ENCODE measurements around the gene PLD2.
"Not testable (repeated sequence)": the region's sequence is repeated elsewhere in the genome, so short reads cannot be mapped to it uniquely, and the experiment has no call there.

The PLD2 gene

DNA sequence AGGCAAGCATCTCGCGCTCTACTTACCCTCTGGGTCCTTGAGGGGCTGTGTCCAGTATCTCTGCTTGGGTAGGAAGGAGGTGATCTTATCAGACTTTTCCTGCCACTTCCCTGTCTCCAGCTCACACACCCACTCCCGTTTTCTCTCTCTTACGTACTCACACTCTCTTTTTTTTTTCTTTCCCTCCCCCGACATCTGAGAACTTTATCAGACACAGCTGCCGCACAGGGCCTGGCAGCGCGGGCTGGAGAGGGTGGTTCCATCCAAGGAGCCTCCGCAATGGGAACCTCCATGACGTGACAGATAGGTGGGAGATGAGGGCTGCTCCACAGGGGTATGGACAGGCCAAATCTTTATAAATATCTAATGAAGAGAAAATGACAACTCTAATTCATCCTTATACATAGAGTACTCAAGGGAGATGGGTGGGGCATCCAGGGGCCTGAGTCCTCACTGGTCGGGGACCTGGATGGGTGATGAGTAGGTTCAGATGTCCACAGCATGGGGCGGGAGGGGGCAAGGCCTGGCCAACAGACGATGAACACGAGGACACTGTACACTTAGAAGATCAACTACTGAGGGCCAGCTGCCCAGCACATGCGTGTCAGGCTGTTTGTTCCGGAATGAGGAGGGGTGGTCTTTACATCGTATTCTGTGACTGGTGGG lies 49.5 kb downstream of the PLD2 start:
- Histone ChIP-seq H3K4me3 (ENCODE audit: low read depth, low read length) (no peak overlapping the region), H3K9me3 (ENCODE audit: control insufficient read depth, low read length) (no peaks in the 10 kb centered on the region), H3K27me3 (ENCODE audit: control insufficient read depth, insufficient read depth, low read length) (no peaks in the 10 kb centered on the region), H3K4me1 (peaks cover 14% of the 10 kb centered on the region), H3K36me3 (ENCODE audit: control insufficient read depth, insufficient read depth, low read length) (no peaks in the 10 kb centered on the region), H3K4me2 (ENCODE audit: low read length) (no peak overlapping the region), H3K9ac (no peak overlapping the region), H3K79me2 (peaks cover 35% of the 10 kb centered on the region), H3K27ac (peak overlapping the region; percentile 12), H2AFZ (no peak overlapping the region)
- TF ChIP-seq, protein P1, sequence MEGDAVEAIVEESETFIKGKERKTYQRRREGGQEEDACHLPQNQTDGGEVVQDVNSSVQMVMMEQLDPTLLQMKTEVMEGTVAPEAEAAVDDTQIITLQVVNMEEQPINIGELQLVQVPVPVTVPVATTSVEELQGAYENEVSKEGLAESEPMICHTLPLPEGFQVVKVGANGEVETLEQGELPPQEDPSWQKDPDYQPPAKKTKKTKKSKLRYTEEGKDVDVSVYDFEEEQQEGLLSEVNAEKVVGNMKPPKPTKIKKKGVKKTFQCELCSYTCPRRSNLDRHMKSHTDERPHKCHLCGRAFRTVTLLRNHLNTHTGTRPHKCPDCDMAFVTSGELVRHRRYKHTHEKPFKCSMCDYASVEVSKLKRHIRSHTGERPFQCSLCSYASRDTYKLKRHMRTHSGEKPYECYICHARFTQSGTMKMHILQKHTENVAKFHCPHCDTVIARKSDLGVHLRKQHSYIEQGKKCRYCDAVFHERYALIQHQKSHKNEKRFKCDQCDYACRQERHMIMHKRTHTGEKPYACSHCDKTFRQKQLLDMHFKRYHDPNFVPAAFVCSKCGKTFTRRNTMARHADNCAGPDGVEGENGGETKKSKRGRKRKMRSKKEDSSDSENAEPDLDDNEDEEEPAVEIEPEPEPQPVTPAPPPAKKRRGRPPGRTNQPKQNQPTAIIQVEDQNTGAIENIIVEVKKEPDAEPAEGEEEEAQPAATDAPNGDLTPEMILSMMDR (IDR thresholded peaks at IDR 0.05), result no peak

DNA sequence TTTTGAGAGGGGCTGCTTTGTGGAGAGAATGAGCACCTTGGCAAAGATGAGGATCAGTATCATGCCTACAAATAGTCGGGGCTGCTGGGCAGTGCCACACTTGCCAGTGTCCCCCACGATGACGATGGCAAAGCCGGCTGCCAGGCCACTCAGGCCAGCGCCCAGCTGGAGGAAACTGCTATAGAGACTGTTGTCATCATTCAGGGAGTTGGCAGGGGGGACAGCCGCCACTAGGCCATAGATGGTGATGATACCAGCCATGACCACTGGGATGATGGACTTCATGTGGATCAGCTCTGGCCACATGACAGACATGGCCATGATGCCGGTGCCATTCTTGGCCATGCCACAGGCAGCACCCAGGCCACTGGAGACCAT lies 50.0 kb downstream of the PLD2 start:
- peaks cover 14% of the 10 kb centered on the region for H3K4me1 ChIP-seq
- no peaks in the 10 kb centered on the region for H3K27me3 ChIP-seq (ENCODE audit: control insufficient read depth, insufficient read depth, low read length)
- no peak overlapping the region for H3K9ac ChIP-seq
- H3K4me3 ChIP-seq (ENCODE audit: low read depth, low read length), result no peak overlapping the region
- H3K79me2 ChIP-seq, result peaks cover 35% of the 10 kb centered on the region
- no peaks in the 10 kb centered on the region for H3K9me3 ChIP-seq (ENCODE audit: control insufficient read depth, low read length)
- H3K4me2 ChIP-seq (ENCODE audit: low read length), result no peak overlapping the region
- TF ChIP-seq, protein P1 (IDR thresholded peaks at IDR 0.05), result no peak
- H3K27ac ChIP-seq, result no peak overlapping the region
- H3K36me3 ChIP-seq (ENCODE audit: control insufficient read depth, insufficient read depth, low read length), result no peaks in the 10 kb centered on the region
- H2AFZ ChIP-seq, result no peak overlapping the region

DNA sequence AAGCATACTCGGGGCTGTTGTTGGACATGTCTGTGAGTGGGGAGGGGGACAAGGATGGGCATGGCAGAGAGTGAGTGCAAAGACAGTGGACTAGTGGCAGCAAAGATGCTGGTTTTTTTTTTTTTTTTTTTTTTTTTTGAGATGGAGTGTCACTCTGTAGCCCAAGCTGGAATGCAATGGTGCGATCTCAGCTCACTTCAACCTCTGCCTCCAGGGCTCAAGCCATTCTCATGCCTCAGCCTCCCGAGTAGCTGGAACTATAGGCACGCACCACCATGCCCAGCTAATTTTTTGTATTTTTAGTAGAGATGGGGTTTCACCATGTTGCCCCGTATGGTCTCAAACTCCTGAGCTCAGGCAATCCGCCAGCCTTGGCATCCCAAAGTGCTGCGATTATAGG lies 50.4 kb downstream of the PLD2 start:
- peaks cover 13% of the 10 kb centered on the region for H3K4me1 ChIP-seq
- H2AFZ ChIP-seq; H3K4me3 ChIP-seq (ENCODE audit: low read depth, low read length); H3K36me3 ChIP-seq (ENCODE audit: control insufficient read depth, insufficient read depth, low read length); H3K9ac ChIP-seq; H3K9me3 ChIP-seq (ENCODE audit: control insufficient read depth, low read length); H3K4me2 ChIP-seq (ENCODE audit: low read length); H3K27me3 ChIP-seq (ENCODE audit: control insufficient read depth, insufficient read depth, low read length): not testable (repeated sequence)
- H3K79me2 ChIP-seq, result peaks cover 36% of the 10 kb centered on the region
- peak overlapping the region; percentile 43 for H3K27ac ChIP-seq

DNA sequence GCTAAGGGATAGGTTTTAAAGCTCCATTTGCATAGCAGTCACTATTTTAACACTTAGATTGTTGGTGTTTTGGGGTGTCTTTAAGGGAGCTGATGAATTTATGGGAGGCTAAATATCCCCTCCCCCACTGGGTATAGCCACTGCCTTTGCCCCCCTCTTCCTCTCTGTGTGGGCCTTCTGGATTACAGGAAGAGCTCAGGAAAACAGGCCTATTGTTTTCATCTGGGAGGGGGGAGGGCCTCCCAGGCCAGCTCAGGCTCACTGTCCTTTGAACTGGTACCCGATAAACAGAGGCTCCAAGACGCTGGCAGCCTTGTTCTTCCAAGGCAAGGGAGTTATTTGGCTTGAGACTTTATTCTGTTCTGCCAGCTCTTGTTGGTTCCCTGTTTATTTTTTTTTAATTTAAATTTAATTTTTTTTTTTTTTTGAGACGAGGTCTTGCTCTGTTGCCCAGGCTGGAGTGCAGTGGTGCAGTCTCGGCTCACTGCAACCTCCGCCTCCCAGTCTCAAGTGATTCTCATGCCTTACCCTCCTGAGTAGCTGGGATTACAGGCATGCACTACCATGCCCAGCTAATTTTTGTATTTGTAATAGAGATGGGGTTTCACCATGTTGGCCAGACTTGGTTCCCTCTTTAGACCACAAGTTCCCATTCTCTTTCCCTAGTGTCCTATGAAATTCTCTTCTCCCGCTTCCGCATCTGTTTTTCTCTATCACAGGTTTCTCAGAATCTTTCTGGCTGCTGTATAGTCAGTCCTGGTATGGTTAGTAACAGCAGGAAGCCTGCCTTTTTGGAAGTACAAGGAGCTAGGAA lies 51.3 kb downstream of the PLD2 start:
- Histone ChIP-seq H3K4me2 (ENCODE audit: low read length) (peak overlapping the region; percentile 26), H3K4me3 (ENCODE audit: low read depth, low read length) (no peak overlapping the region), H3K79me2 (peaks cover 41% of the 10 kb centered on the region), H3K4me1 (peaks cover 11% of the 10 kb centered on the region), H3K9ac (no peak overlapping the region), H3K36me3 (ENCODE audit: control insufficient read depth, insufficient read depth, low read length) (no peaks in the 10 kb centered on the region), H3K27ac (peak overlapping the region; percentile 43), H3K9me3 (ENCODE audit: control insufficient read depth, low read length) (no peaks in the 10 kb centered on the region), H2AFZ (no peak overlapping the region), H3K27me3 (ENCODE audit: control insufficient read depth, insufficient read depth, low read length) (no peaks in the 10 kb centered on the region)
- TF ChIP-seq, protein P1 (IDR thresholded peaks at IDR 0.05), result no peak

DNA sequence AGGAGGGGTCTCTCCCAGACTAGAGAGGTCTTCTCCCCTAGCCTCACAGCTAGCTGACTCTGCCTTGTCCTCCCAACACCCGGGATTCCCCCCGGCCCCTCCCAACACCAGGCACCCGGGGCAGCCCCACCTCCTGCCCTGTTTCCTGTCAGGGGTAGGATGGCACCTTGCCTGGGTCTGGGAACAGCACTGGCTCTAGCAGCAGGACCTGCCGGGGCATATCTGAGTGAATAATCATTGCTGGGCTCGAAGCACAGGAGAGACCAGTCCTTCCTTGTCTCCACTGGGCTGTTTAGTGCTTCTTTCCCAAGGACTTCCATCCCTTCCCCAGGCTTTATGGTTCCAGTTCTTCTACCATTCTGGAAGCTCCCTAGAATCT lies 51.9 kb downstream of the PLD2 start:
- Histone ChIP-seq H3K4me1 (peaks cover 11% of the 10 kb centered on the region), H3K4me3 (ENCODE audit: low read depth, low read length) (no peak overlapping the region), H3K79me2 (peaks cover 44% of the 10 kb centered on the region), H3K9me3 (ENCODE audit: control insufficient read depth, low read length) (no peaks in the 10 kb centered on the region), H2AFZ (no peak overlapping the region), H3K9ac (no peak overlapping the region), H3K27me3 (ENCODE audit: control insufficient read depth, insufficient read depth, low read length) (no peaks in the 10 kb centered on the region), H3K4me2 (ENCODE audit: low read length) (peak overlapping the region; percentile 26), H3K36me3 (ENCODE audit: control insufficient read depth, insufficient read depth, low read length) (no peaks in the 10 kb centered on the region), H3K27ac (peak overlapping the region; percentile 39)
- TF ChIP-seq, protein P1 (IDR thresholded peaks at IDR 0.05), result no peak
